Measurements from ENCODE around the gene MRPS24.

MRPS24 gene

DNA sequence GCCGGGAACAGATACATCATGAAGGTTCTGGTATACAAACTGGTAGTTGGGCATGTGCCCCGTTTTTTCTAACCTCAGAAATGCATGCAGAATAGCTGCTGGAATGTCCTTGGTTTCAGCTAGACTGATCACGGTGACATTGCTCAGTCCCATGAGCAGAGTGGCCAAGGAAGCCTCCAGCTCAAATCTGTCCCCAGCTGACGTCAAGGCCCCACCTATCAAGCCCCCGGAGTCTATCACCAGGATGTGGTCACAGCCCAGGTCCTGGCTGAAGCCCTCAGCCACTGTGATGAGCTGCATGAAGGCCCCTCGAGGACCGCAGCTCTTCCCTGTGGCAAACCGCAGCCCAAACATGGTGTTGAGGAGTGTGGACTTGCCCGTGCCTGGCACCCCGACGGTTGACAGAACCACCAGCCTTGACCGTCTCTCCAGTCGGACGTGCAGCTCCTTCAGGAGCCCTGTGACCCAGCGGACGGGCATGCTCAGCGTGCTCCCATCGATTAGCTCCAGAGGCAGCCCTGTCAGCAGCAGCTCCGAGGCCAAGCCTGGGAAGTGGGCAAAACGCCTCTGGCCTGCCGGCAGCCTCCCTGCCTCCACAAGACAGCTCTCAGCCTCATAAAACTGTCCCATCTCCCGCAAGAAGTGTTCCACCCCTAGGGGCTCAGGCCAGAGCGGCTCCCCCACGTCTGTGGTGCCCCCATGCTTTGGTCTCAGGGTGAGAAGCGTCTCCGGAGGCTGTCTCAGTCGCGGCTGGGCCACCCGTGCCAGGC lies 7.8 kb upstream of the MRPS24 start:
- DNase-seq = no peak

DNA sequence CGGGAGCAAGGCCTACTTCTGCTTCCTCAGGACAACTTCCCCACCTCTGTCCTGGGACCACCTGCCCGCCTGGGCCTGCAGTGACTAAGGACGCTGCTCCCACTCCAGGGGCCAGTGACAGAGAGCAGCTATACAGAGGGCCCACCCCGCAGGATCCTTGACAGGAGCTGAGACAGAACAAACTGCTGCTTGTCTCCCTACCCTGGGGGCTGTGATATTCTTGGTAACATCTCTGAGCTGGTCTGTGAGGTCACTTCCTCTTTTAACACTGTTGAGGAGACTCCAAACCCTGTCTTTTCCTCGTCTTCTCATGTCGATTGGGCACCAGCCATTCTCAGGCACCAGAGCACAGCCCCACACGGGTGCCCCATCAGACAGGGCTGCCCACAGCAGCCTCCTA lies 6.9 kb upstream of the MRPS24 start:
- no peak for DNase-seq

DNA sequence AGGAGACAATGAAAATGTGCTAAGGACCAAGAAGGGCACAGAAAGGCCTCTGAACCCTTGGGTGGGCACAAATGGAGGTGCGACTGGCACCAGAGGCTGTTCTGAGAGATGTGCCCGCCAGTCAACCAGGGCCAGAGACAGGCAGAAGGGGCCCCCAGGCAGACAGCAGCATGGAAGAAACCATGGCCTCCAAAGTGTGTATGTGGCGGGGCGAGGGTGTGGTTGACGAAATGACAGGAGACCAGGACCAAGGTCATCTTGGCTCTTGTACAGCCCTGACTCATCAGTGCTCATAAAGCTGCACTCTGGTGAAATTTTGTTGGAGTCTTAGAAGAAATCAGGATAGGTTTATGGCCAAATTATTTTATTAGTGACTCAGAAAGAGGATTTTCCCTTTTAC lies 4.0 kb upstream of the MRPS24 start:
- no peak for DNase-seq

DNA sequence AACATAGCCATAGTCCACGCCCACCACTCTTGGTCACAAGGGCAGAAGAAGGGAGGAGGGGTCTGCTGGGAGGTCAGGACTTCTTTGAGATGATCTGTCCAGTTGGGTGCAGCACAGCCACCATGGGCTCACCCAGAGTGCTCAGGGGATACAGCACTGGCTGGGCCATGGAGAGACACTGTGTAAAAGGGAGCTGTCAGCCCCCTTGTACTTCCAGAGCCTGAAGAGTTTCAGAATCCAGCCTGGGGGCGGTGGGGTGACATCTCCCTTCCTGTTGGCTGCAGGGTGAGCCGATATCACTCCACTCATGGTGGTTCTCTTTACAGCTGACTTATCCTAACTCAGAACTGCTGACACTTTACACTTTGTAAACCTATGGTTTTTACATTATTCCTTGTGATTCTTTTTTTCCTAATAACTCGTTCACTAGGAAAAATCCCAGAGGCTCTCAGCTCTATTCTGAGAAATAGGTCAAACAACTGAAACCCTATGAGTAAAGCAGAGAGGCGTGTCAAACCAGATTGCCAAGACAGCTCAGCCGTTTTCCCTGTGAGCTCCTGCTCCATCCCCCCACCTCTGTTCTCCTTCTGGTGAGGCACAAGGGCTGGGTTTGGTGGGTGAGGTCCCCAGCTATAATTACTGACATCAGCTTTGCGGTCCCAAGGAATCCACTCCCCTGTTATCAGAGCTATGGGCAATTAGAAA lies 3.2 kb upstream of the MRPS24 start:
- peak; percentile 11 for DNase-seq

DNA sequence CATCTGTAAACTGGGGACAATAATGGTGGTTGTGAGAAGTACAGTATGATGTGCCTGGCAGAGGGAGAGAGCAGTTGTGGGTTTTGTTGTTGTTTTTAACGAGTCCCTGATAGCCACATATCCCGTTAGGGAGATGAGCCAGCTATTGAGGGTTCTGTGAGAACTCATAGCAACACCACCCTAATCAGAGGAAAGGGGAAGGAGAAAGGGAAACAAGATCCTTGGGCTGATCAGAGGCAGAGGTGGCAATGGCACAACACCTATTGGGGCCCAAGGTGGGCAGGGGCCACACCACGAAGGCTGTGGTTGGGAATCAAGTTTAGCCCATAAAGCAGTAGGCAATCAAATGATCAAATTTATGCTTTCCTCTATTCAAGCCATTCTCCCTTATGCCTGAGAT lies 1.7 kb upstream of the MRPS24 start:
- no peak for DNase-seq

DNA sequence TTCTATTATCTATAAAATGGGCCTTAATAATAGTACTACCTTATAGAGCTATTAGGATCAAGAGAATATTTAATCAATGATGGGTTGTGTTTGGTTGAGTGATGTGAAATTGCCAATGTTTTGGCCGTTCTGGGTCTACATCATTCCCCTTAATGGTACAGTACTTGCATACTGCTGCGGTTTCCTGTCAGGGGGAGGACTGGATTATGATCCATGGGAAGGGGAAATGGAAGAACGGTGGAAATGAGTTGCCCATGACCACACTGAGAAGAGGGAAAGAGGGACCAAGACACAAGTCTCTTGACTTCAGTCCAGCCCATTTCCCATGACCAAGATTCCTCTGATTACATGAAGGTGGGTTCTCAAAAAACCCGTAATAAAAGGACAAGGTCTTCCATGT lies 999 bp upstream of the MRPS24 start:
- DNase-seq = no peak

DNA sequence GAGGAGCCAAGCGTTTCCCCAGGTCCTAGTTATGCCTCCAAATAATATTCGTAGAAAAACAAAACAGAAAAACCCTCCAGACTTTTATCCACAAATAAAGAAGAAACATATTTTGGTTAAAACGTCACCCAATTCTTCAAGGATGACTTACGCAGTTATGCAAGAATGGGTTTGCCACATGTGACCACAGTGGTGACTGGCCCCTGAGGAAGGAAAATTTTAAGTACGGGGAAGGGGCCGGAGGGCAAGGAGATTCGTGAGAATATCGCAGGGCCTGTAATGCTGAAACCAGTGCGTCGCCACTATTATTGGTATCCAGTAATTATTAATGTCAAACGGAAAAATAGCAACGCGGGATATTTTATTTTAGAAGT lies 537 bp upstream of the MRPS24 start:
- no peak for DNase-seq

DNA sequence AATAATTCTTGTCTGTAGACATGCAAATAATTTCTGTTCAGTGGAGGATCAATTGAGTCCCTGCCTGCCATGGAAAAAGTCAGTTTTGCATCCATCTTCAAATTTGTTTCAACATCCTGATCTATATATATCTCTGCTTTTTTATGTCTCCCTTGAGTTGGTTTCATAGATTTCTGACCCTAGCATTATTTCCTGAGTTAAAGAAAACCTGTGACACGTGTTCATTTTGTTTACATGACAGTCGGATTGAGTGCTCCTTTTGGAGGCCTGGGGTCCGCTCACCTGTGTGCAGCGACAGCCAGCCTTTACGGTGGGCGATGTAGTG lies 674 bp downstream of the MRPS24 start:
- DNase-seq = no peak

DNA sequence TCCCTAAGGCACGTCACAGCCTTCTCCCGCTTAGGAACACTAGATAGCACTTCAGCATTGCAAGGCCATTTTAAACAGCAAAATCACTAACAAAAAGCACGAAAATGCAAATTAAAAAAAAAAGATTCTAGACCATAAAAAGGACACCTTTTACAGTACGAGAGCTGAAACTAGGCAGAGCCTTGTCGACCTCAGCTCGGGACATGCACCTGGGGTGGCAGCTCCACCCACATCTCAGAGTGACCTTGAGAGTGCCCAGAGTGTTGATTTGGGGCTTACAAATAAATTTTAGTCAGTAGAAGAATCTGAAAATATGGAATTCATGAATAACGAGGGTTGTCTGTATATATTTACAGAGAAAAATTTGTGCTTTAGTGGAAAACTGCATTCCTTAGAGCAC lies 1.1 kb downstream of the MRPS24 start:
- DNase-seq = no peak

DNA sequence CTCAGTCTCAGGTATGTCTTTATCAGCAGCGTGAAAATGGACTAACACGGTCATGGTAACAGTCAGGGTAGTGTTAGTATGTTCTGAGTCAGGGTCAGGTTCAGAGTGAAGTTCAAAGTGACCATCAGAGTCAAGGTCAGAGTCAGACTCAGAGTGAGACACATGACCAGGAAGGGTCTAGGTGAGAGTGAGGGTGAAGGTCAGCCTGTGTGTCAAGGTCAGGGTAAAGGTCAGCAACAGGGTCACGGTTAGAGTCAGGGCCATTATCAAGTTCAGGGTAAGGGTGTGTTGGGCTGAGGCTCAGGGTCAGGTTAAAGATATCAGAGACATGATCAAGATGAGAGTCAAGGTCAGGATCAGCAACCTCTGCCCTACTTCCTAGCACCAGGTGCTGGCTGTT lies 4.0 kb downstream of the MRPS24 start:
- DNase-seq = no peak

DNA sequence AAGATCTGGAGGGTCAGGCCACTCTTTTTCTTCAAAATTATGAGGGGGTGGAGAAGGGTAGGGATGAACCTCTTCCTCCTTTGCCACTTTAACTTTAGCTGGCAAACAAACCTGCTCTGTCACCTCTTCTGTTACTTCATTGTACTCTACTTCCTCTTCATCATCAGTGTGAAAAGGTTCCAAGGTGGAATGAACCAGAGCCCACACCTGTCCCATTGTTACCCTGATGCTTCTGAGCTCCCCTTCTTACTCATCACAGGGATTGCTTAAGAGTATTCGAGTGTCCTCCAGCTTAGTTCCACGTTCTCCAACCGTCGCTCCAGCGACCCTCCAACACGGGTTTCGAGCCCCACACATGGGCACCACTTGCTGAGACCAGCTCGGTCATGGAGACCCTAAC lies 5.2 kb downstream of the MRPS24 start:
- DNase-seq = no peak

DNA sequence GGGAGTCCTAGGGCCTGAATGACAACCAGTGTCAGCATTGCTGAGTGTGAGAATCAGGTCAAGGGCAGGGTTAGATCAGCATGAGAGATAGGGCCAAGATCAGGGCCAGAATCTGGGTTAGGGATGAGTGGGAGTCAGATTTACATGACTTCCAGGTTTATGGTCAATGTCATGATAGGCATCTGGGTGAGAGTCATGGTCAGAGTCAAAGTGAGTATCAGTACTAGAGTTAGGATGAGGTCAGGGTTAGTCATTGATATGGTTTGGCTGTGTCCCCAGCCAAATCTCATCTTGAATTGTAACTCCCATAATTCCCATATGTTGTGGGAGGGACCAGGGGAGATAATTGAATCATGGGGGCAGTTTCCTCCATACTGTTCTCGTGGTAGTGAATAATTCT lies 12.3 kb downstream of the MRPS24 start:
- DNase-seq = no peak

DNA sequence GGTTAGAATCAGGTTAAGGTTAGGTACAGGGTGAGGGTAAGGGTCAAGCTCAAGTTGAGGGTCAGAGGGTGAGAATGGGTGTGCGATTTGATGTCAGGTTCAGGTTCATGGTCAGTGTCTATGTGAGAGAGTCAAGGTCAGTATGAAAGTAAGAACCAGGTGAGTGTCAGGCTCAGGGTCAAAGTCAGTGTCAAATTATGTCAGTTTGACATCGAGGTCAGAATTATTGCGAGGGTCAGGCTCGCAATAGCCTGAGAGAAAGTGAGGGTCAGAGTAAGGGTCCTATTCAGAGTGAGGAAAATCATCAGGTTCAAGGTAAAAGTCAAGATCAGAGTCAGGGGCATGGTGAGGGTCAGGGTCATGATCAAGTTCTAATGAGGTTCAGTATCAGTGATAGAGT lies 13.0 kb downstream of the MRPS24 start:
- no peak for DNase-seq

DNA sequence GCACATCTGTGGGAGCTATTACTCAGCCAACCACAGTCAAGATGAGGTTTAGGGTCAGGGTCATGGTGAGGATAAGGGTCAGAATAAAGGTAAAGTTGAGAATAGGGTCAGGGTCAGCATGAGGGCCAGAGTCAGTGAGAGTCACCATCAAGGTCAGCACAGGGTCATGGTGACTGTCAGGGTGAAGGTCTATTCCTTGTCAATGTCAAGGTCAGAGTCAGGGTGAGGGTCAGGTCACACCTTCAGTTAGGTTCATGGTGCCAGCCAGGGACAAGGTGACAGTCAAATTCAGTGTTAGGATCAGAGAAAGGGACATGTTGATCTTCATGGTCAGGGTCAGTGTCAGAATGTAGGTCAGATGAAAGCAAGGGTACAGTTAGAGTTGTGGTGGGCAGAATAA lies 14.1 kb downstream of the MRPS24 start:
- no peak for DNase-seq

DNA sequence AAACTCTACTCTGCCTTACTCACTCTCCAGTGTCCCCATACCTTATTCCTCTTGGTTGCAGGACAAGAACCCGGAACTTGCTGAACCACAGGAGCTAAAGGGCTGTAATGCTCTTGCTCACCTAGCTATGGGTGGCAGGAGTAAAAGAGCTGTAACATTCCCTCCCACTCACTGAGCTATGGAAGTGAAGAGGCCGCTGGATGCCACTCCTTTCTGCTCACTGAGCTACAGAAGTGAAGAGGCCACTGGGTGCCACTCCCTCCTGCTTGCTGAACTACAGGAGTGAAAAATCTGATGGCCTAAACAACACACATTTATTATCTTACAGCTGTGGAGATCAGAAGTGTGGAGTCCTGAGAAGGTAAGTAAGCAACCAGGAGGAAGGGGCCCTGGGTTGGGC lies 17.5 kb downstream of the MRPS24 start:
- no peak for DNase-seq

DNA sequence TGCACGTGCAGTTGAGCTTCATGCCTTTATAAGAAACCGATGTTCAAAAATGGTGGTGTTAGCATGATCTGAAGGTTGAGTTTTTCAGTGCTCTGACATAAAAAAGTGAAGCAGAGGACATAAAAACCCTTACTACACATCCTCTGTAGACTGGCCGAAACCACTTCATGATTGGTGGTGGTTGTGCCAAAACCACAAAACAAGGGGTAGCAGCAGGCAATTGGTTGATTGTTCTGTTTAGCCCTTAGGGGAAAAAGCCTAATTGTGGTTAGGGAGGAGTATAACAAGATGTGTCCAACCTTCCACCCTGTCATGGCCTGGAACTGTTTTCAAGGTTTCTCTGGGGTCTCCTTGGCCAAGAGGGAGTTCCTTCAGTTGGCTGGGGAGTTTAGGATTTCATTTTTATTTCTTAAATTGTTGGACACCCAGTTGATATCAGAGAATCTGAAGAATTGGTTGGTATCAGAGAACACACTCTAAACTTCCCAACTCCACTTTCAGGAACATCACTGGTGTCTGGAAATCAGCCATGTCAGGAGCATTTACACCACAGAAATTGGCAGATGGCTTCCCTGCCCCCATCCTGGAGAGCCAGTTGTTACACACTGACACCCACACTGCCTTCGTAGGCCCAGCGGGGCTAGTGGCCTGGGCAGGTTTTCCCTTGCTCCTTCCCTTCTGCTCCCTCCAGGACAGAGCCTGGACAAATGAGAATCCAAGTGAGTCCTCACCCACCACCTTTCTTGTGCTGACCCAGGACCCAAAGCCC lies 18.8 kb downstream of the MRPS24 start:
- DNase-seq = no peak

DNA sequence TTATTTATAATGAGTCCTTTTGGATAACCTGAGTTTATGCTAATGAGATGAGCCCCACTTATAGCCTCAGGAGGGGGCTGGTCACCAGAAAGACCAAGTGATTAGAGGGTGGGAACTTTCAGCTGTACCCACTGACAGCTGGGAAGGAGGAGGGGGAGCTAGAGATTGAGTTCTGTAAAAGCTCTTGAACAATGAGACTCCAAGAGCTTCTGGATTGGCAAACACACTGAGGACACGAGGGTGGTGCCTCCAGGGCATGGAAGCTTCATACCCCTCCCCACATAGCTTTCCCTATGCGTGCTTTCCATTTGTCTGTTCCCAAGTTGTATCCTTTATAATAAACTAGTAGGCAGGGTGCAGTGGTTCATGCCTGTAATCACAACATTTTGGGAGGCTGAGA lies 20.3 kb downstream of the MRPS24 start:
- no peak for DNase-seq

DNA sequence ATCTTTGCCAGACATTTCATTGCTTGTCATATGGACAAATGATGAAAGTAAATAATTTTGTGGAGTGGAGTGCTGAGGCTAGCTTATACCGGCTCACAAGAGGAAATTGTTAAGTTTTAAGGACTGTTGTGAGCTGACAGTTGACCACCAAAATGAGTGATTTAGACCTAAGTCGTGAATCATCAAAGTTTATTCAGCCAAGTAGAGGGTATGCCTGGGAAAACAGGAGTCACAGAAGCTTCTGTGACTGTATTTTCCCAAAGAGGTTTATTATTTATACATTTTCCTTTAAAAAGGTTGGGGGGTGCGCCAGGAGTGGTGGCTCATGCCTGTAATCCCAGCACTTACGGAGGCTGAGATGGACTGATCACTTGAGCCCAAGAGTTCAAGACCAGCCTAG lies 21.8 kb downstream of the MRPS24 start:
- no peak for DNase-seq

DNA sequence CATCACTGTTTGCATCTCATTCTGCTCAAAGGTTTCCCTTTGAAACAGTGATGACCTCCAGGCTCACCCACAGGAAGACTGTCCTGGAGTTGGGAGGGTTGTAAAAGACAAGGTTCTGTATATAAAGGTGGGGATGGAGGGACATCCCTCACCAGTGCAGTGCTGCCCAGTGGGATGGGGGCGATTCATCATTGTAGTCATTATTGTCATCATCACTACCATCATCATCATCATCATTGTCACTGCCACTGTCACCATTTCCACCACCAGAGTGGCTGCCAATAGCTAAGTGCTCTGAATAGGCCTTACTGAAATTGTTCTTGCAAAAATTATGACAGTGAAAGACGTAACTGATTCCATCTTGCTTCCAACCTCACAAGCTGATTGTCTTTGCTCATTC lies 24.7 kb downstream of the MRPS24 start:
- DNase-seq = no peak

DNA sequence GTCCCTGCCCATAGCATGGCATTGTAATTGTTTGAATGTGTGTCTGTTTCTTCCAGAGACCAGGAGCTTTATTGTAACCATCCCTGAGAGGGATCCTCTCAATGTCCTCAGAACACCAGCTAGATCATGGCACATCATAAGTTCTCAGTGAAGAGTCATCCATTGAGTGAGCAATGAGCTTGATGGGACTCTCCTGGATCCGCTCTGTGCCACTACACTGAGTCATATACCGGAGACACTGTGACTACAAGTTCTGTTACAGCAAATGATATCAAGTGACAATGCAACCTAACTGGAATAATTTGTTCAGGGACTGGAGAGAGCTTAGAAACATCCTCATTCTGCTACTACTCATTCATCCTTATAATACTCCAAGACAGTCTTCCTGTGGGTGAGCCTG lies 25.1 kb downstream of the MRPS24 start:
- DNase-seq = no peak

DNA sequence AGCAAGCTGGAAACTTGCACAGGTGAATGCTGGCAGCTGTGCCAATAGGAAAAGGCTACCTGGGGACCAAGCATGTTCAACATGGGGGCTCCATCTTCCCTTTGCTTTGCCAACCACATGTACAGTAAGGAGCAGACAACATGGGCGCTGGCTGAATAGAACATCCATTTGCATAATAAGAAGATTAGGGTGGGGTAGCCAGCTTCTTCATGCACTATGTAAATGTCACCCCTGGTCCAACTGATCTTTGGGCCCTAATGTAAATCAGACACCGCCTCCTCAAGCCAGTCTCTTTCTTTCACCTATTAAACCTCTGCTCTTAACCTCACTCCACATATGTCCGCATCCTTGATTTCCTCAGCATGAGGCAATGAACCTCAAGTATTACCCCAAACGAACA lies 26.0 kb downstream of the MRPS24 start:
- no peak for DNase-seq

DNA sequence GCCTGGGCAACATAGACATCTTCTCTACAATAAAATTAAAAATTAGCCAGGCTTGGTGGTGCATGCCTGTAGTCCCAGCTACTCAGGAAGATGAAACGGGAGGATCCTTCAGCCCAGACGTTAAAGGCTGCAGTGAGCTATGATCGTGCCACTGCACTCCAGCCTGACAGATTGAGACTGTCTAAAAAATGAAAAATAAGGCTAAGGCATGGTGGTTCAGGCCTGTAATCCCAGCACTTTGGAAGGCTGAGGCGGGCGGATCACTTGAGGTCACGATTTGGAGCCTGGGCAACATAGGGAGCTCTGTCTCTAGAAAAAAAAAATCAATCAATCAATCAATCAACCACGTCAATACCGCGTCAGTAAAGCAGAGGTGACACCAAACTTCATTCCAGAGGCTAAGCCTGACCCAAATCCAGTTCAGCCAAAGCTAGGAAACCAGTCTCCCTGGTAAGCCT lies 31.1 kb downstream of the MRPS24 start:
- no peak for DNase-seq

DNA sequence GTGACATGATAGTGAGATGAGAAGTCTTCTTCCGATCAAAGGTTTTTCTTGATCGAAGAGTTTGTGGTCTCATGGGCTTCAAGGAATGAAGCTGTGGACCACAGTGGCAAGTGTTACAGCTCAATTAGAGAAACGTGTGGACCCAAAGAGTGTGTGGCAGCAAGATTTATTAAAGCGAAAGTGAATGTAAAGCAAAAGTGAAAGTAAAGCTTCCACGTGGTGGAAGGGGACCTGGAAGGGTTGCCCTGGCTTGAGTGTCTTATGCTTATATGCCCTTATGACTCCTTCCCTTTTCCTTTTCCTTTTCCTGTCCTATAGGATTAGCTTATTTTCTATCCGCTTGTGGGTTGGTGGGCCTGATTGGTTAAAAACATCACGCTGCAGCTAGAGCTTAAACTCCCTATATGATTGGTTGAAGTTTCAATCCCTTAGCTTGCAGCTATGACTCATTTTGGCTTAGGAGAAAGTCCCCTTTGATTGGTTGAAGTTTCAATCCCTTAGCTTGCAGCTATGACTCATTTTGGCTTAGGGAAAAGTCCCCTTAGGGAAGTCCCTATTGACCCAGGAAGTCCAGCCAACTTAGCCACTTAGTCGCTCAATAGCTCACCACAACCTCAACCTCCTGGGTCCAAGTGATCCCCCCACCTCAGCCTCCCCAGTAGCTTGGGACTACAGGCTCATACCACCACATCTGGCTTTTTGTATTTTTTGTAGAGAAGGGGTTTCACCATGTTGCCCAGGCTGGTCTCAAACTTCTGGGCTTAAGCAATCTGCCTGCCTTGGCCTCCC lies 34.7 kb downstream of the MRPS24 start:
- DNase-seq = no peak
